ENCODE results near the gene CPLX3.

The CPLX3 gene

GRCh38 chr15:74783072-74783807 lies 43.2 kb upstream of the CPLX3 start:
- TF ChIP-seq FOXP2 (optimal IDR thresholded peaks at IDR 0.05; ENCODE audit: borderline replicate concordance, extremely low read depth, extremely low read length, insufficient read depth), result no peak
- TF ChIP-seq TAF1 (IDR thresholded peaks at IDR 0.05; ENCODE audit: borderline replicate concordance, insufficient read depth, low read length), result no peak
- TF ChIP-seq POLR2AphosphoS5 (IDR thresholded peaks at IDR 0.05; ENCODE audit: low read depth, low read length), result no peak; the same call in 1 of the 2 replicates
- TF ChIP-seq SIN3A (IDR thresholded peaks at IDR 0.05; ENCODE audit: borderline replicate concordance, insufficient read depth, low read length), result peak; percentile 48; the same call in 1 of the 2 replicates
- TF ChIP-seq, protein P1, sequence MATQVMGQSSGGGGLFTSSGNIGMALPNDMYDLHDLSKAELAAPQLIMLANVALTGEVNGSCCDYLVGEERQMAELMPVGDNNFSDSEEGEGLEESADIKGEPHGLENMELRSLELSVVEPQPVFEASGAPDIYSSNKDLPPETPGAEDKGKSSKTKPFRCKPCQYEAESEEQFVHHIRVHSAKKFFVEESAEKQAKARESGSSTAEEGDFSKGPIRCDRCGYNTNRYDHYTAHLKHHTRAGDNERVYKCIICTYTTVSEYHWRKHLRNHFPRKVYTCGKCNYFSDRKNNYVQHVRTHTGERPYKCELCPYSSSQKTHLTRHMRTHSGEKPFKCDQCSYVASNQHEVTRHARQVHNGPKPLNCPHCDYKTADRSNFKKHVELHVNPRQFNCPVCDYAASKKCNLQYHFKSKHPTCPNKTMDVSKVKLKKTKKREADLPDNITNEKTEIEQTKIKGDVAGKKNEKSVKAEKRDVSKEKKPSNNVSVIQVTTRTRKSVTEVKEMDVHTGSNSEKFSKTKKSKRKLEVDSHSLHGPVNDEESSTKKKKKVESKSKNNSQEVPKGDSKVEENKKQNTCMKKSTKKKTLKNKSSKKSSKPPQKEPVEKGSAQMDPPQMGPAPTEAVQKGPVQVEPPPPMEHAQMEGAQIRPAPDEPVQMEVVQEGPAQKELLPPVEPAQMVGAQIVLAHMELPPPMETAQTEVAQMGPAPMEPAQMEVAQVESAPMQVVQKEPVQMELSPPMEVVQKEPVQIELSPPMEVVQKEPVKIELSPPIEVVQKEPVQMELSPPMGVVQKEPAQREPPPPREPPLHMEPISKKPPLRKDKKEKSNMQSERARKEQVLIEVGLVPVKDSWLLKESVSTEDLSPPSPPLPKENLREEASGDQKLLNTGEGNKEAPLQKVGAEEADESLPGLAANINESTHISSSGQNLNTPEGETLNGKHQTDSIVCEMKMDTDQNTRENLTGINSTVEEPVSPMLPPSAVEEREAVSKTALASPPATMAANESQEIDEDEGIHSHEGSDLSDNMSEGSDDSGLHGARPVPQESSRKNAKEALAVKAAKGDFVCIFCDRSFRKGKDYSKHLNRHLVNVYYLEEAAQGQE (IDR thresholded peaks at IDR 0.05; ENCODE audit: insufficient read depth in 1 of 2, low read depth in 2 of 2, low read length in 2 of 2), result peak in 1 of 2 experiments; percentile 42; a peak in 2 of 4 replicates

GRCh38 chr15:74783808-74784175 lies 42.6 kb upstream of the CPLX3 start:
- TF ChIP-seq SIN3A (IDR thresholded peaks at IDR 0.05; ENCODE audit: borderline replicate concordance, insufficient read depth, low read length) (no peak), TAF1 (IDR thresholded peaks at IDR 0.05; ENCODE audit: borderline replicate concordance, insufficient read depth, low read length) (no peak), POLR2AphosphoS5 (IDR thresholded peaks at IDR 0.05; ENCODE audit: low read depth, low read length) (no peak), FOXP2 (optimal IDR thresholded peaks at IDR 0.05; ENCODE audit: borderline replicate concordance, extremely low read depth, extremely low read length, insufficient read depth) (no peak)

DNA sequence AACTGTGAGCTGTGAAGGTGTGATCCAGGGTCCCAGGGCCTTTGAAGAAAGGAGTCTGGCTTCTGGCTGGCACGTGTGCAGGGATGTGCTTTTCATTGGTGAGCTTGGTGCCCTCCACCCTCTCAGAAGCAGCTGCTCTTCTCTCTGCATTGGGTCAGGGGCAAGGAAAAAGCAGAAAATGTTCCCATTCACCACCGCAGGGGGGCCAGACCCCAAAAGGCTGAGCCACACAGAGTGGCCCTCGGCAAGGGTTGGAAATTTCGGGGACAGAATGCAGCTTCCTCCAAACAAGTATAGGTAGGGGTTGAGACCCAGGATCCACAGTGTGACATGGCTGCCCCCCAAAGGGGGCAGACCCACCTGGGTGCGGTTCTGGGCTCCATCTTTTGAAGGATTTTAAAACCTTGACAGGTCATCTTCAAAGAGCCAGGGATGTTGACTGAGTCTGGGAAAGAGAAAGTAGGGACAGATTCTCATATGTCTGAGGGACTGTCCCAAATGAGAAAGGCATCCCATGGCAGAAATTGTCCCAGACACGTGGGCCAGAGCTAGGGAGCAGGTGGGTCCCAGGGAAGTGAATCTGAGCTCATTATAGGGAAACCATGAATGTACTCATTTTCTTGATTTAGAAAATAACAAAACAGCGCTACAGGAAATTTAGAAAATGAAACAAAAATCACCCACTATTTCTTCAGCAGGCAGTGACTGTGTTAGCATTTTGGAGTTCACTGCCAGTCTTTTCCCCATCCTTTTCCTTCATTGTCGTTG lies 41.8 kb upstream of the CPLX3 start:
- TF ChIP-seq, protein P1 (IDR thresholded peaks at IDR 0.05; ENCODE audit: insufficient read depth in 1 of 2, low read depth in 2 of 2, low read length in 2 of 2), result no peak

DNA sequence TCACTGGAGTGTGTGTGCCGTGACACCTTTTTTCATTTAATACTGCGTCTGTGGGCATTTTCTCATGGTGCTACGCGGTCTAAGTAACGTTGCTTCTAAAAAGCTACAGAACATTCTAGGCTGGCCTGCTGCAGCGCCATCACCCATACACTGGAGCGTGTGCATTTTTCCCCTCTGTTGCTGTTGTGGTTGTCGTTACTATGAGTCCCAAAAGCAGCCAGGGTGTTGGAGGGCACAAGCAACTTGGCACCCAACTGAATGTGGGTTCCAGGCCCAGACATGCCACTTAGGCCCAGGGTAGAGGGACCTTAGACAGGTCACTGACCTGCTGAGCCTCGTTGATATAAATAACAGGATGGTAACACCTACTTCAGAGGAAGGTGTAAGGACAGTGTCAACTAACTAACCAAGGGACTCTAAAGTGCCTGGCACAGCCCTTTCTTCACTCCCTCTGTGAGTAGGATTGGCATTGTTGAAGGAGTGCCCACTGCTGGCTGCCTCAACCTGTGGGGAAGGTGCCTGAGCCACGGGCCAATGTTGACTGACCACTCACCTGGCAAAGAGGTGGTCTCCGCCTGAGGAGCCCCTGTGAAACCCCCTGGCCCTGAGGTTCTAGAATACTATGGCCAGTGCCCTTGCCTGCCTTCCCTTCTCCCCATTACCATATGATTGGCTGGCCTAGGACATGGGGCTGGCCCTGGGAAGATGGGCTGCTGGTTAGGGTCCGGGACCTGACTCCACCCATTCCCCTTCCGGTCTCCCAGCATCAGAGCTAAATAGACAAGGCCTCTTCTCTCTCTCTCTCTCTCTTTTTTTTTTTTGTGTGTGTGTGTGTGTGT lies 41.0 kb upstream of the CPLX3 start:
- TF ChIP-seq TAF1 (IDR thresholded peaks at IDR 0.05; ENCODE audit: borderline replicate concordance, insufficient read depth, low read length) (no peak), POLR2AphosphoS5 (IDR thresholded peaks at IDR 0.05; ENCODE audit: low read depth, low read length) (no peak), FOXP2 (optimal IDR thresholded peaks at IDR 0.05; ENCODE audit: borderline replicate concordance, extremely low read depth, extremely low read length, insufficient read depth) (no peak), SIN3A (IDR thresholded peaks at IDR 0.05; ENCODE audit: borderline replicate concordance, insufficient read depth, low read length) (no peak)
- TF ChIP-seq, protein P1 (IDR thresholded peaks at IDR 0.05; ENCODE audit: insufficient read depth in 1 of 2, low read depth in 2 of 2, low read length in 2 of 2), result no peak

- no peak for TF ChIP-seq FOXP2 (optimal IDR thresholded peaks at IDR 0.05; ENCODE audit: borderline replicate concordance, extremely low read depth, extremely low read length, insufficient read depth)
- TF ChIP-seq, protein P1 (IDR thresholded peaks at IDR 0.05; ENCODE audit: insufficient read depth in 1 of 2, low read depth in 2 of 2, low read length in 2 of 2), result no peak
- no peak for TF ChIP-seq POLR2AphosphoS5 (IDR thresholded peaks at IDR 0.05; ENCODE audit: low read depth, low read length)
- no peak for TF ChIP-seq SIN3A (IDR thresholded peaks at IDR 0.05; ENCODE audit: borderline replicate concordance, insufficient read depth, low read length)
- TF ChIP-seq TAF1 (IDR thresholded peaks at IDR 0.05; ENCODE audit: borderline replicate concordance, insufficient read depth, low read length), result no peak
These were observed 39.8 kb upstream of the CPLX3 start for GRCh38 chr15:74786551-74787165.
